ENCODE results near the gene RBM39.
"Not testable (repeated sequence)": the region's sequence is repeated elsewhere in the genome, so short reads cannot be mapped to it uniquely, and the experiment has no call there.

The RBM39 gene

DNA sequence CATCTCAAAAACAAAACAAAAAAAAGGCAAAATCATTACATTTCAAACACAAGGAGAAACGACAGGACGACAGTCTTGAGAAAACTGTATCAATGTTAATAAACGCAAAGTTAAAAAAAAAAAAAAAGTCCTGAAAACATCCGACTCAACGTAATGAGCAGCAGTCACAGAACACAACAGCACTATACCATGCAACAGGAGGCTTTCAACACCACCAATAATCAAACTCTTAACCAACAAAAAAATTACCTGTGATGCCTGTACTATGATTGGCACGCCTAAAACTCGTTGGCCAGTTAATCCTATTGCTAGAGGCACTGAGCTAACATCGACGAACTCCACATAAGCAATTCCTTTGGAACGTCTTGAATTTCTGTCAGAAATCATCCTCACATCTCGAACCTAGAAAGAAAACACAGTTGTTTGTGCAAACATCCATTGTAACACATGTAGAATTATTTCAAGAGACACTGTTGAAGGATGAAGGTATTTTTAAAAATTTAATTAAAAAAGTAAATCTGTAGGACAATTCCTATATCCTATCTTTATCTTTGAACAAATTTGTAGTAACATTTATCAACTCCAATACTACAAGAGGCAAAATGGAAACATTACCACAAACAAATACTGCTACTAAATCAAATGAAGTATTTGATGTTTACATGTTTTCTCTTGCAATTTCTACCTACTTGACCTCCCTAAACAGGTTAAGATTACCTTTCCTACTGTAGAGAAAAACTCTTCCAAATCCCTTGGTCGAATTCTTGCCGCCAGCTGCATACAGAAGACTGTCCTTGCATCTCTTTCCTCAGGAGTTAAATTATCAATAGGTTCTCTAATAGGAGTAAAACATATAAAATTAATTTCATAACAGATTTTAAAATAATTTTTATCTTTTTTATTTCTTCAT is 17.5 kb downstream of the RBM39 start:
- DNase-seq: no peak

GRCh38 chr20:35723652-35724320 is 18.3 kb downstream of the RBM39 start:
- not testable (repeated sequence) for DNase-seq

DNA sequence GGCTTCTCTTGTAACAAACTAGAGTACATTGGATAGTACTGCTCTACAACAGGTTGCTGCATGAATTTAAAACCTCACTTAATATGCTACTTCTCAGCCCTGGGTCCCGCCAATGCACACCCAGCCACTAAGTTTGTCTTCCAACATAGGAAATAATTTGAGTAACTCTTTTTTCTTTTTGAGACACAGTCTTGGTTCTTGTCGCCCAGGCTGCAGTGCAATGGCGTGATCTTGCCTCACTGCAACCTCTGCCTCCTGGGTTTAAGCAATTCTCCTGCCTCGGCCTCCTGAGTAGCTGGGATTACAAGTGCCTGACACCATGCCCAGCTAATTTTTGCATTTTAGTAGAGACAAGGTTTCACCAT is 18.8 kb downstream of the RBM39 start:
- not testable (repeated sequence) for DNase-seq

DNA sequence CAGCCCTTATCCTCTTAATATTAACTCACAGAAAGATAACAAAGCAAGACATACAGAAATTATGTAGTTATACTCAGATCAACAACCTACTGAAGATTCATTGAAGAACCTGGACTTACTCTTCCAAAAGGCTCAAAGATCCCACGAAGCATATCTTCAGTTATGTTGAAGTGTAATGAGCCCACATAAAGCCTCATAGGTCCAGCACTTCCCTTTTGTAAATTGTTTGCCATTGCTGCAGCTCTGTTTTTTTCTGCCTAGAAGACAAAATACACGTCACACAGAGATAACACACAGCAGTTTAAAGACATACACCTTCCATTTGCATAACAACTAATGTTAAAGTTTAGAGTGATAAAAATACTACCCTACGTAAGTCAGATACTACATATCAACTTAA is 20.4 kb downstream of the RBM39 start:
- DNase-seq: no peak

DNA sequence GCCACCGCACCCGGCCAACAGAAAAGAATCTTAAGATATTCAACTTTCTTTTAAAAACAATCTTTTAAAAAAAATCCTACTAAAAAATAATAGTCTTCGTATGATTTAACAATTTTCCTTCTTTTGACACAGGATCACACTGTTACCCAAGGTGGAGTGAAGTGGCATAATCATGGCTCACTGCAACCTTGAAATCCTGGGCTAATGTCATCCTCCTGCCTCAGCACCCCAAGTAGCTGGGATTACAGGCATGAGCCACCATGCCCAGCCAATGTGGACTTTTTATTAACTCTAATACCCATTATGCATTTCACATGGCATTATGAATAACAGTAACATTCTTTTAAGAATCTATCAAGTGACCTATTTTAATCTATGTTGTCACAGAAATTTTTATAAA is 20.8 kb downstream of the RBM39 start:
- no peak for DNase-seq

- no peak for DNase-seq
These were observed 21.6 kb downstream of the RBM39 start for GRCh38 chr20:35720165-35721123.

DNA sequence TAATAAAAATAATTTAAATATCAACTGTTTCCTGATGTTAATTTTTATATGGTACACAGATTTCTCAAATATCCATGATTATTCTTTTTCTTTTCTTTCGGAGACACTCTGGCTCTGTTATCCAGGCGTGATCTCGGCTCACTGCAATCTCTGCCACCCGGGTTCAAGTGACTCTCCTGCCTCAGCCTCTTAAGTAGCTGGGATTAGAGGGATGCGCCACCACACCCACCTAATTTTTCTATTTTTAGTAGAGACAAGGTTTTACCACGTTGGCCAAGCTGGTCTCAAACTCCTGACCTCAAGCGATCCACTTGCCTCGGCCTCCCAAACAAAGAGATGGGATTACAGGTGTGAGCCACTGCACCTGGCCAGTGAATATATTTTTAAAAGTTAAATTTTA is 22.3 kb downstream of the RBM39 start:
- DNase-seq: no peak

DNA sequence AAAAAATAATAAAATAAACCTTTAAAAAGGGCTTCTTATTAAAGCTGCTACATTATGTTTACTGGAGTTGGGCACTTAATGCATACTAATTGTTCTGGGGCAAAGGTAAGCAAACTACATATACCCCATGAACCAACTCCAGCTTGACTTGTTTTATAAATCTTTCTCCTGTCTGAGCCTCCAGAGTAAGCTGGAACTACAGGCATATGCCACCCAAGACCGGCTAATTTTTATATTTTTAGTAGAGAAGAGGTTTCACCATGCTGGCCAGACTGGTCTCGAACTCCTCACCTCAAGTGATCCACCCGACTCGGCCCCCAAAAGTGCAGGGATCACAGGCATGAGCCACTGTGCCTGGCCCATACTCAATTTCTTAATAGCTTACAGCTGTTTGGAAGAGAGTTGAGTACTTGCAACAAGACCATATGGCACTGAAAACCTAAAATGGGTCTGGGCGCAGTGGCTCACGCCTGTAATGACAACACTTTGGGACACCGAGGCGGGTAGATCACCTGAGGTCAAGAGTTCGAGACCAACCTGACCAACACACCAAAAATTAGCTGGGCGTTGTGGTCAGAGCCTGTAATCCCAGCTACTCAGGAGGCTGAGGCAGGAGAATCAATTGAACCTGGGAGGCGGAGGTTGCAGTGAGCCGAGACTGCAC is 23.0 kb downstream of the RBM39 start:
- DNase-seq: no peak

DNA sequence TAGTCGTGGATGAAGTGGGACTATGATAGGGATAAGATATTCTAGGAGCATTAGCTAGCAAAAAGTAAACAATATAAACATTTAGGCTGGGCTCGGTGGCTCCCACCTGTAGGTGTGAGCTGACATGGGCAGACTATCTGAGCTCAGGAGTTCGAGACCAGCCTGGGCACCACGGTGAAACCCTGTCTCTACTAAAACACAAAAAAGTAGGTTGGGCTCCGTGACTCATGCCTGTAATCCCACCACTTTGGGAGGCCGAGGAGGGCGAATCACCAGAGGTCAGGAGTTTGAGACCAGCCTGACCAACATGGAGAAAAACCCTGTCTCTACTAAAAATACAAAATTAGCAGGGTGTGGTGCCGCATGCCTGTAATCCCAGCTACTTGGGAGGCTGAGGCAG is 23.7 kb downstream of the RBM39 start:
- DNase-seq: not testable (repeated sequence)

DNA sequence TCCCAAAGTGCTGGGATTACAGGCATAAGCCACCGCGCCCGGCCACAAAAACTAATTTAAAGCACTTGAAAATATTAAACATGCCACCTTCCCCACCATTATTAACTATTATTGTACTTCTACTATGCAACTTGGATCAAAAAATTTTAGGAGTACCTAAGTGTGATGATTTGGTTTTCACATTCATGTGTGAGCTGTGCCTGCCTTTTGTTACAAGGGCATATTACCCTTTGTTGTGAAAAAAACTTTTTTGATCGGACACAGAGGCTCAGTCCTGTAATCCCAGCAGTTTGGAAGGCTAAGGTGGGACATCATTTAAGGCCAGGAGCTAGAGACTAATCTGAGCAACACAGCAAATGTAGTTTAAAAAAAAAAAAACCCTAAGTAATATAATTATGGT is 25.7 kb downstream of the RBM39 start:
- no peak for DNase-seq

- DNase-seq: no peak
These were observed 26.4 kb downstream of the RBM39 start for GRCh38 chr20:35715652-35716051.

DNA sequence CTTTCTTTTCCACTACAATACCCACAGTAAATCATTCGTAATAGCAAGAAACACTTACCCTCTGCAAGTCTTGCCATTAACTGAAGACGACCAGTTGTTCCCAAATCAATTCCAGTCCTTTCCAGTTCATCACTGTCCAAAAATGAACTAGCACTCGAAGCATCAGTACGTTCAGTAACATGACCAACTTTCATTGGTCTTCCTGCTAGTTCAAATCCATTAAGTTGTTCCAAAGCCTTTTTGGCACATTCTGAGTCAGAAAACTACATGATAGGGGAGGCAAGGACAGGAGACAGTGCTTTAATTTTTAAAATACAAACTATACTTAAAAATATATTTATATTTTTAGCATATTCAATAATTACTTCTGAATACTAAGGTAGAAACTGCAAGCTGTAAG is 27.9 kb downstream of the RBM39 start:
- no peak for DNase-seq

- DNase-seq: not testable (repeated sequence)
These were observed 28.9 kb downstream of the RBM39 start for GRCh38 chr20:35713120-35713519.

DNA sequence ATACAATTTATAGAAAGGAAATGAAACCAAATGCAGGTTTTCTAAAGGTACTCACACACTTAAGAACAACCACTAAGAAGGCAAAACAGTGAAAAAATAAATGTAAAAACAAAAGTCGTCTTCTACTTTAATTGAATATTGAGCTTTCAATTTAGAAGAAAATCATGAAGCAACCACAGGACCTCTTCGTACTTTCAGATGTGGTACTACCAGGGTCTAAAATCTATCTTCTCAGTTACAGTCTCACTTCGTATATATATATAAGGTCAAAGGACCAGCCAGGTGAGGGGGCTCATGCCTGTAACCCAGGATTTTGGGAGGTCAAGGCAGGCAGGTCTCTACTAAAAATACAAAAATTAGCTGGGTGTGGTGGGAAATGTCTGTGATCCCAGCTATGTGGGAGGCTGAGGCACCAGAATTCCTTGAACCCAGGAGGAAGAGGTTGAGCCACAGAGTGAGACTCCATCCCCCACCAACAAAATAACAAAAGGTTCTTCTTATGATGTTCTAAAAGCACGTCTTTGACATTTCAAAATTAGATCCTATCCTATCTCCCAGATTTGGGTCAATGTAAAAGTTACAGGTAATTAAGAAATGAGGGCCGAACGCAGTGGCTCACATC is 30.4 kb downstream of the RBM39 start:
- no peak for DNase-seq

DNA sequence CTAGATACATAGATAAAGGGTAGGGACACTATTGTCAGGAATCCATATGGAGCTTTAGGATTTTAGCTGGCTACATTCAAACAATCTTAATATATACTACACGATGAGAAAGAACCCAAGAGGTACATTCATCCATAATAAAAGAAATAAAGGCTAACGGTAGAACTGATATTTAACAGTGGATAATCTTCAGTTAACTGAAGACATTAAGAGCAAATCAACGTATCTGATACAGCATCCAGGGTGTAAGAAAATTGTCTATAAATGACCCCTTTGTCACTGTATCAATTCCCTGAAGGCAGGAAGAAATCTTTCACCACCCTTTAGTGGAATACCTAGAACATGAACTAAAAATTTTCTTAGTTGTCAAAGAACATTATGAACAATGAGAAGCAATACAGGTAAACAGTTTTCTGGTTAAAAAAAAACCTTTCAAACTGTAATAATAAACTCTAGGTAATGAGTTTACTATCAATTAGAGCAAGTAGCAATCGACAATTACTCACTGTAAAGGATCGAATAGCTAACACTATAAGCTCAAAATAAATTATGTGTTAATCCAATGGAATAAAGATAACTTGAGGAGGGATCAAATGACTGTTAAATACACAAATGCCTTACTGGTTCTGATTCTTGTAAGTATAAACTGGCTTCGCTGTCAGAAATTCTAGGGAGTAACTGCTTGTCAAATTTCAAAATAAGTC is 31.0 kb downstream of the RBM39 start:
- DNase-seq: no peak

GRCh38 chr20:35710039-35710438 is 32.0 kb downstream of the RBM39 start:
- DNase-seq: no peak

DNA sequence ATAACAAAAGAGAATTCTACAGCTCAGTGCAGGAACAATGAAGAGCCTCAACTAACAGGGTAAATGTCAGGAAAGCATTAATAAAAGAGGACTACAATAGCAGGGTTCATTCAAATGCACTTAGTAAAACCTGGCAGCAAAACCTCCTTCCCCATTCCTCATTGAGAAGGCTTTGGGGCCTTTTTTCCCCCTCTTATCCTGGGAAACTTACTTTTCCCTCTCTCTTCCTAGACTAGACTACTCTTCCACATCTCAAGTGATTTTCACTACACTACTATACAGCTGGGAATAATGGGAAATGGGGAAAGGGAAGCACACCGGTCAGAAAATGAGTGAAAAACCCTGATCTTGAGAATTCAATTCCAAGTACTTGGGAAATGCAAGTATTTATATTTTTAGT is 32.8 kb downstream of the RBM39 start:
- DNase-seq: no peak

GRCh38 chr20:35708502-35708901 is 33.6 kb downstream of the RBM39 start:
- DNase-seq: no peak

- DNase-seq: not testable (repeated sequence)
These were observed 35.2 kb downstream of the RBM39 start for GRCh38 chr20:35706591-35707529.

DNA sequence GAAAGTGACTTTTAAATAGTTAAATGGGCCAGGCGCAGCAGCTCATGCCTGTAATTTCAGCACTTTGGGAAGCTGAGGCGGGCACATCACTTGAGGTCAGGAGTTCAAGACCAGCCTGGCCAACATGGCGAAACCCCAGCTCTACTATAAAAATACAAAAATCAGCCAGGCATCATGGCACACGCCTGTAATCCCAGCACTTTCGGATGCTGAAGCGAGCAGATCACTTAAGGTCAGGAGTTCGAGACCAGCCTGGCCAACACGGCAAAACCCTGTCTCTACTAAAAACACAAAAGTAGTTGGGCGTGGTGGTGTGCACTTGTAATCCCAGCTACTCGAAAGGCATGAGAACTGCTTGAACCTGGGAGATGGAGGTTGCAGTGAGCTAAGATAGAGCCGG is 36.2 kb downstream of the RBM39 start:
- not testable (repeated sequence) for DNase-seq

Data from stimulated activated CD4-positive, alpha-beta T cell treated with anti-CD3 and anti-CD28 coated beads, Interleukin-4, amount 100 ng/mL, for 4 hours (primary cell).